ACC112 (cell line): ENCODE measurements around the gene GFOD1.
A peak's percentile ranks its signal among the peaks of the same experiment; 100 is the strongest.
"Not testable (repeated sequence)": the region's sequence is repeated elsewhere in the genome, so short reads cannot be mapped to it uniquely, and the experiment has no call there.

ENCODE experiments used
- H2AFZ ChIP-seq: fragments of 200-600 bp; sonication (generic); one replicate; pipeline ENCODE4 v1.6.0; 2017; ENCODE audit warnings: antibody characterized with exemption, low read length; ENCODE audit not compliant: unreplicated experiment
- H3K27ac ChIP-seq: fragments of 200-600 bp; sonication (generic); 2 replicates; pipeline ENCODE4 v1.5.1; 2014; ENCODE audit warnings: low read depth, mild to moderate bottlenecking, antibody characterized with exemption, low read length, moderate library complexity
- H3K27me3 ChIP-seq: fragments of 200-600 bp; sonication (generic); 2 replicates; pipeline ENCODE4 v1.6.1; 2014; ENCODE audit warnings: mild to moderate bottlenecking, antibody characterized with exemption, low read length, moderate library complexity, mixed read lengths; ENCODE audit not compliant: insufficient read depth
- H3K36me3 ChIP-seq: fragments of 200-600 bp; sonication (generic); 2 replicates; pipeline ENCODE4 v1.6.1; 2016; ENCODE audit warnings: mild to moderate bottlenecking, antibody characterized with exemption, low read length, moderate library complexity, mixed read lengths; ENCODE audit not compliant: insufficient read depth
- H3K4me1 ChIP-seq: fragments of 200-600 bp; sonication (generic); one replicate; pipeline ENCODE4 v1.6.1; 2016; ENCODE audit warnings: low read length, mixed read lengths; ENCODE audit not compliant: insufficient read depth, unreplicated experiment, control insufficient read depth
- H3K4me3 ChIP-seq: fragments of 200-600 bp; sonication (generic); 2 replicates; pipeline ENCODE4 v1.5.1; 2014; ENCODE audit warnings: mild to moderate bottlenecking, low read depth, low read length
- H3K79me2 ChIP-seq: fragments of 200-600 bp; sonication (generic); one replicate; pipeline ENCODE4 v1.6.0; 2016; ENCODE audit warnings: low read length; ENCODE audit not compliant: control insufficient read depth, unreplicated experiment, insufficient read depth

The GFOD1 gene

DNA sequence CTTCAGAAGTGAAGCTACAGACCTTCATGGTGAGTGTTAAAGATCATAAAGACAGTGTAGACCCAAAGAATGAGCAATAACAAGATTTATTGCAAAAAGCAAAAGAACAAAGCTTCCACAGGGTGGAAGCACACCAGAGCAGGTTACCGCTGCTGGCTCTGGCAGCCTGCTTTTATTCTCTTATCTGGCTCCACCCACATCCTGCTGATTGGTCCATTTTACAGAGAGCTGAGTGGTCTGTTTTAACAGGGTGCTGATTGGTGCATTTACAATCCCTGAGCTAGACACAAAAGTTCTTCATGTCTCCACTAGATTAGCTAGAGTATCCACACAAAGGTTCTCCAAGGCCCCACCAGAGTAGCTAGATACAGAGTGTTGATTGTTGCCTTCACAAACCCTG, 23.0 kb upstream of the GFOD1 start:
- not testable (repeated sequence) for H3K79me2 ChIP-seq, H3K27ac ChIP-seq, H2AFZ ChIP-seq, H3K4me3 ChIP-seq, H3K27me3 ChIP-seq, H3K36me3 ChIP-seq
- H3K4me1 ChIP-seq = peaks cover 14% of the 10 kb centered on the region

DNA sequence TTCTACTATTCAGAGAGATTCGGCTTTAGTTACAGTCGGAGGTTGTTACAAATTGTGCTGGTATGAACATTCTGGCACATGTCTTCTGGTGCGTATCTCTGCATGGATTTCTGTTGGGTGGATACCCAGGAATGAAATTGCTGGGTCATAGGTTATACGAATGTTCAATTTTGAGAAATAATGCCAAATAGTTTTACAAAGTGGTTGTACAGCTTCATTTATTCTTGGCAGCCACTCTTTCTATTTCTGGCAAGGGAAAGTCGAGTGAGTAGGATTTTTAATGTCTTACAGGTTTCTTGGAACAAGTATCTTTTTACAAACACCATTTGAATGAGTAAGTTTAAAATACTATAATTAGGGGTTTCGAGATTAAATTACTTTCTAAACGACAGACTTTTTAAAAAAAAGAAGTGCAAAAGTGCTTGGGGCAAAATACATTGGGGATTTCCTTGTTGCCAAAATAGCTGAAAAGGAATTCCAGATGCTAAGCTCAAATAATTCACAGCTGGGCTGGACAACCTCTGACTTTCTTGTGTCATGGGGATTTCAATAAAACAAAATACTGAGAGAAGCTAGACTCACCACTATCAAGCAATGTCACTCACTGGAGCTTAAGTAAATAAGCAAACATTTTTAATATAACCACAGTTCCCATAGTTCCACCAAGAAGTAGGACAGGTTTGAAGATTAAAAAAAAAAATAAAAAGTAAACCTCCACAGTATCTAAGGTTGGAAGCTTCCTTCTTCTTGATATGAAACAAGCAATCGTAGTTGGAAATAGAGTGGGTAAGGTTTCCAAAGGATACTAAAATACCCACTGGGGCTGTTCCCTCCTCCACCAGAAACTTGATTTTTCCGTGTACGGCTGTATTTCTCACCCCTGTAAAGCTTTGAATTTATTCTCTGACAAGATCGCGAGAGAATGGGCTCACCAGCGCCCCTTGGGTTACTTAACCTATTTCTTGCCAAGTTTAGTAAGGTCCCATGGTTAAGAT, 21.6 kb upstream of the GFOD1 start:
- Histone ChIP-seq H3K27me3 (peaks cover under 1% of the 10 kb centered on the region; the same call in 1 of the 2 replicates), H3K4me1 (peaks cover 14% of the 10 kb centered on the region), H3K79me2 (no peaks in the 10 kb centered on the region), H3K4me3 (peak overlapping the region; percentile 51), H3K27ac (peak overlapping the region; percentile 46), H2AFZ (peak overlapping the region; percentile 57), H3K36me3 (no peaks in the 10 kb centered on the region)

DNA sequence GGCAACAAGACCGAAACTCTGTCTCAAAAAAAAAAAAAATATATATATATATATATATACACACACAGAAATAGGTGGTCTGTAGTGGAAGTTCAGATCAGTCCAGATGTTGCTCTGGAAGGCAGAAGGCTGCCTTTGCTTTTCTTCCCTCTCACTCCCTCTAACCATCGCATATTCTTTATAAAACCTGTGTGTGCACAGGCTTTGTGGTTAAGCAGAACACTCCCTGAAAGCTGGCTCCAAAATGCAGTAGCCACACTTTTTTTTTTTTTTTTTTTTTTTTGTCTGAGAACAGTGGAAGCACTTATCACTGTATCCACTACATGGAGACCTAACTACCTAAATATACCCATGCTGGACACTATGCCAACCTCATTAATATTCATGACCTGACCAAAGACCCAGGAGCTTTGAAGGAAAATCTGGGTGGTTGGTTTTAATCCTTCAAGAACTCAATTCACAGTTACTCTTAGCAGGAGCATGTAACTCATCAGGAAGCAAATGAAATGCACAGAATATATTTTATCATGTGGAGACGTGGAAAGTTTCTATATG, 20.0 kb upstream of the GFOD1 start:
- Histone ChIP-seq H3K79me2 (no peaks in the 10 kb centered on the region), H3K27ac (no peak overlapping the region), H3K27me3 (no peaks in the 10 kb centered on the region), H2AFZ (no peak overlapping the region), H3K36me3 (no peaks in the 10 kb centered on the region), H3K4me3 (no peak overlapping the region), H3K4me1 (peaks cover 14% of the 10 kb centered on the region)

DNA sequence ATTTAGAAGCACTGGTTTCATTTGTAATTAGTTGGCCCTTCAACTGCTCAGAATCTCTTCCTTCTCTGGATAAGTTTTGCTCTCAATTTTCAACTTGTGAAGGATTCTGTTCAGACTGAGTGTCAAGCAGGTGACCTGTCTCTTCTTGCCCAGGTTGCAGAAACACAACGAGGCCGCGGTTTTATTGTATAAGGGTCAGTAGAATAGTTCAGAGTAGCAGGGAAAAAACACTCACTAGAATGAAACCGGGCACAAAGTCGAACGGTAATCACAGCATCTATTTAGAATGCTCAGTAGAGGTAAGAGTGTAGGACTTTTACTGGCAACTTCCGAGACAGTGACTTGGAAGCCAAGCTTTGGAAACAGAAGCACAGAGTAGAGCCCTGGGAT, 17.9 kb upstream of the GFOD1 start:
- Histone ChIP-seq H3K4me3 (no peak overlapping the region), H3K36me3 (no peaks in the 10 kb centered on the region), H2AFZ (no peak overlapping the region), H3K4me1 (peaks cover 14% of the 10 kb centered on the region), H3K79me2 (no peaks in the 10 kb centered on the region), H3K27me3 (no peaks in the 10 kb centered on the region), H3K27ac (no peak overlapping the region)

DNA sequence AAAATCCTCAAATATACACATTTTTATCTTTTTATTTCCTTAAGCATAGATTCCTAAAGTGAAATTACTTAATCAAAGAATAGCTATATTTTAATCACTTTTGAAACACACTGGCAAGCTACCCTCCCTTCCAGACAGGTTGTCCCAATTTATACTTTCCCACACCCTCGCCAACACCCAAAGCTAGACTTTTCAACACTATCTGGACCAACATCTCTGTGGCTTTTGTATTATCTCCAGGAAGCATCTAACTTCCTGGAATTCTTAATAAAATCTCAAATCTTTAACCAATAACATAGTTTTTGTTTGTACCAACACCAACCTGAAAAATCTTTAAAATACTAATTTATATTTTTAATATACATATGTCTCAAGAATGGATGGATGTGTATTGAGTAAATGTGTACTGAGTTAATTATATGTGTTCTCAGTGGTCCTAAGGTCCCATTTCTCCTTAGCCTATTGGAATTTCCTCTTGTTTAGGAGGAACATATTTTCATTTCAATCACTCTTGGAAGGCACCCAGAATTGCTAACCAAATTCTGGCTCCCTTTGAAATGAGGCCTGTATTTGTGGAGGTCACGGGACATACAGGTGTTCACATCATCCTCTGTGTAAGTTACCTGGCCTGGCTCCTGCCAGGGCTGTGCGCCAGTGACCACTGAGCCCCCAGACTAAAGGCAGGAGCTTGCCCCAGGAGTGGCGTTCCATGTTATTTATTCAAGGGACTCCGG, 17.4 kb upstream of the GFOD1 start:
- Histone ChIP-seq H3K27ac (no peak overlapping the region), H3K36me3 (no peaks in the 10 kb centered on the region), H3K4me3 (no peak overlapping the region), H3K79me2 (no peaks in the 10 kb centered on the region), H3K4me1 (peaks cover 14% of the 10 kb centered on the region), H2AFZ (no peak overlapping the region), H3K27me3 (no peaks in the 10 kb centered on the region)

DNA sequence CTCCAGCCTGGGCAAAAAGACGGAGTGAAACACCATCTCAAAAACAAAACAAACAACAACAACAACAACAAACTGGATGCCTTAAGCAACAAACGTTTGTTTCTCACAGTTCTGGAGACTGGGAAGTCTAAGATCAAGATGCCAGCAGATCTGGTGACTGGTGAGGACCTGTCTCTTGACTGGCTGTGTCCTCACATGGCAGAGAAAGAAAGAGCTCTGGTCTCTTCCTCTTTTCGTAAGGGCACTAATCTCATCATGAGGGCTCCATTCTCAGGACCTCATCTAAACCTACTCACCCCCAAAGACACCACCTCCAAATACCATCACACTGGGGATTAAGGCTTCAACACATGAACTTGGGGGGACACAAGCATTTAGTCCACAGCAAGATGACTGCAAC, 13.5 kb upstream of the GFOD1 start:
- Histone ChIP-seq H3K79me2 (no peaks in the 10 kb centered on the region), H2AFZ (no peak overlapping the region), H3K4me3 (no peak overlapping the region), H3K36me3 (no peaks in the 10 kb centered on the region), H3K4me1 (peaks cover 10% of the 10 kb centered on the region), H3K27me3 (no peaks in the 10 kb centered on the region), H3K27ac (no peak overlapping the region)

DNA sequence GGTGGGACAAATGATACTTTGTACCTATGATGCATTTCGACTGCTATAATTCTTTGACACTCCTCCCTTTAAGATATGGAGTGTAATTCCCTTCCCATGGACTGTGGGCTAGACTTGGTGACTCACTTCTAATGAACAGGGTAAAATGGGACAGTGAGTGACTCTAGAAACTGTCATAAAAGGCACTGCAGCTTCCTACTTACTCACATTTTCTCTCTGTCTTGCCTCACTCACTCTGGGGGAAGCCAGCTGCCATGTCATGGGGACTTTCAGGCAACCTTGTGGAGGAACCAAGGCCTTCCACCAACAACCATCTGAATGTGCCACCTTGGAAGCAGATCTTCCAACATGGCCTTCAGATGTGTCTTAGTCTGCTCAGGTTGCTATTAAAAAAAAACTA, 12.9 kb upstream of the GFOD1 start:
- H3K4me3 ChIP-seq = no peak overlapping the region
- H3K36me3 ChIP-seq = no peaks in the 10 kb centered on the region
- no peak overlapping the region for H3K27ac ChIP-seq
- no peaks in the 10 kb centered on the region for H3K79me2 ChIP-seq
- H3K27me3 ChIP-seq = no peaks in the 10 kb centered on the region
- H3K4me1 ChIP-seq = peaks cover 10% of the 10 kb centered on the region
- H2AFZ ChIP-seq = no peak overlapping the region

DNA sequence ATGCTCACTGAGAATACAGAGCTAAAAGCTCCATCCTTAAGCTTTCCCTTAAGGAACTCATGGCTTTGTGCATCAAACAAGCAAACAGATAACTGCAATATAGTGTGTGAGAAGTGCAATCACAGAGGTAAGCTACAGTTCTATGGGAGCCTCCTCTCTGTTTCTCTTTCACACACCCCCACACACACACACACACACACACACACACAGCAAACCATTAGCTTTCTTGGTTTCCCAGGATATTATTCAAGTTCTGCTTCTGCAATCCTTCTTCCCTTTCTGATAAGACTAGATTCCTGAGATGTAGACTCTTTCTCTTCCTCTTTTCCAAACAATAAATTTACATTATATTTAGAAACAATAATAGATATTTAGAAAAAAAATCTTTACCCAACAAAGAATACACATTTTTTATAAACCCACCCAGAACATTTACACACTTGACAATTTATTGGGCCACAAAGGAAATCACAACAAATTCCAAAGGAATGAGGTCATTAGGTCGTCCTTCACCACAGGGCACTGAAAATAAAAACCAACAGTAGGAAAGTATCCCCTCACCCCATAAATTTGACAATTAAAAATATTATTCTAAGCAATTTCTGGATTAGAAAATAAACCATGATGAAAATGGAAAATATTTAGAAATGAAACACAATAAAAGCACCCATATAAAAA, 9.3 kb upstream of the GFOD1 start:
- Histone ChIP-seq H3K36me3 (no peaks in the 10 kb centered on the region), H3K27ac (no peak overlapping the region), H3K27me3 (no peaks in the 10 kb centered on the region), H3K4me1 (peaks cover 10% of the 10 kb centered on the region), H2AFZ (peak overlapping the region; percentile 46), H3K4me3 (no peak overlapping the region), H3K79me2 (no peaks in the 10 kb centered on the region)

DNA sequence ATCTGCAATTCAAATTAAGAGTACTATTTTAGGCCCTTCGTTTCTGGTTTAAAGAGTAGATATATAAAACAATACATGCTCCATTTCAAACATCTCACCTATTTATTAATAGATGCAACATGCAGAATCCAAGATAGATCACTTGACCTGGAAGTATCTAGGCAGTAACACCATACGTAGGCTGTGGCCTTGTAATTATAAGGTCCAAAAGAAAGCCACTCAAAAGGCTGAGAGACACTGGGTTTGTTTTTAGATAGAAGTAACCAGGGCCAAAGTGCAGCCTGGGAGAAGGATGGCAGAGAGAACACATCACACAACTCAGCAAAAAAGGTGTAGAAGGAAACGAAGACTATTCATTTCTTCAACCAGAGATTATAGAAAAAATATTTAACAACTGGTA, 8.4 kb upstream of the GFOD1 start:
- Histone ChIP-seq H2AFZ (no peak overlapping the region), H3K36me3 (no peaks in the 10 kb centered on the region), H3K79me2 (no peaks in the 10 kb centered on the region), H3K27me3 (no peaks in the 10 kb centered on the region), H3K27ac (no peak overlapping the region), H3K4me1 (peaks cover 10% of the 10 kb centered on the region), H3K4me3 (no peak overlapping the region)

DNA sequence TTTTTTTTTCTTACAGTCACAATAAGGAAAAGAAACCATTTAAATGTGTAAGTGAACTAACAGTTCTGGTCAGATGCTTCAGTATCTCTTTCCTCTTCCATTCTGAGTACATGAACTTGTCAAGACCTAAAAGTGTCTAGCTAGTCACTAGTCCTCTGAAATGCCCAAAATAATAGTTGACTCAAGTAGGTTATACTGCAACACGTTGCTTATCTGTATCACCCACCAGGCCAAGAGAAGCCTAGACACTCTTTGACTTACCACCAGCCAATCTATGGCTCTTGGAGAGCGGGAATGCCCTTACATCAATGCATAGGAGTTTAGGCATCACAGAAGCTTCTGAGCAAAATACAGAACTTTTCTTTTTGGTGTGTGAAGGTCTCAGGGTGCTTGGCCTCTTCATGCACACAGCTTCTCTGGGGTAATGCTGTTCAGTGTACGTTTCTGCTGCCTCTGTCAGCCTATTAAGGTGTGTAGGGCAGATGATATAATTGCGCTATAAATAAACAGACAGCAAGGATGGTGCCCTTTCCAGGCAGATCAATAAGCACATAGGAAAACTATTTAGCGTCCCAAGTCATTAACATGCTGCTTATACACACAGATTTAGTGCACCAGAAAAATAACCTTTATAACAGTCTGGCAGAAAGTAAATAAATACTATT, 7.8 kb upstream of the GFOD1 start:
- Histone ChIP-seq H2AFZ (no peak overlapping the region), H3K36me3 (no peaks in the 10 kb centered on the region), H3K27me3 (no peaks in the 10 kb centered on the region), H3K79me2 (no peaks in the 10 kb centered on the region), H3K4me3 (no peak overlapping the region), H3K27ac (no peak overlapping the region), H3K4me1 (peaks cover 10% of the 10 kb centered on the region)
